Measurements from ENCODE around the gene PLCB1. TPM values are rescaled to one million over a fixed set of nuclear protein-coding genes. Genes with fewer than 3 reads are reported as not detected.
A peak's percentile ranks its signal among the peaks of the same experiment; 100 is the strongest.

The PLCB1 gene
- total RNA-seq, 1 donor from 2014 or later = 37.4 TPM

DNA sequence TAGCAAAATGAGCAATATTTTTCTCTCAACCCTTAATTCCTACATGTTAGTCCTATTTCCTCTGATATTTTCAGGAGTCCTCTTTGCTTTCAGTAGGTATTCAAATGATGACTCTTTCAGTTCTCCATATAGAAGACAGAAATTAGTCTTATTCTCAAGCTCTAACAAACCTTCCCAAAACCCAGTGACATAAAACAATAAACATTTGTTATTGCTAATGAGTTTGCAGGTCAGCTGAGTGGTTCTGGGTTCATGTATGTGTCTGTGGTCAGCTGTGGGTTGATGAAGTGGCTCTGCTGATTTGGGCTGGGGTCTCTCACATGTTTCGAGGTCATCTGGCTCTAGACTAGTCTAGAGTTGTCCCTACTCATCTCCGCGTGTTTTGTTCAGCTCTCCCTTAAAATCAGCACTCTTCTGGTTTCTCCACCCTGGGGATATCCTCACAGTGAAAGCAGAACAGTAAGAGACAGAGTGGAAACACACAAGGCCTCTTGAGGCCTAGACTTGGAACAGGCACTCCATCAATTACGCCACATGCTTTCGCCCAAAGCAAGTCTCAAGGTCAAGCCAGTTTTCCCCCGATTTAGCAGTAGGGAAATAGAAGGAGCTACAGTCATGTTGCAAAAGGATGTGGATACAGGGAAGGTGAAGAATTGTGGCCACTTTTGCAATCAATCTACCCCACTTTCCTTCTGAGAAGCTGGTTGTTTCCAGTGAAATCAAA is 273.0 kb downstream of the PLCB1 start:
- peaks cover 7% of the 10 kb centered on the region for H3K4me1 Mint-ChIP-seq (ENCODE audit: low read depth, unreplicated experiment)

DNA sequence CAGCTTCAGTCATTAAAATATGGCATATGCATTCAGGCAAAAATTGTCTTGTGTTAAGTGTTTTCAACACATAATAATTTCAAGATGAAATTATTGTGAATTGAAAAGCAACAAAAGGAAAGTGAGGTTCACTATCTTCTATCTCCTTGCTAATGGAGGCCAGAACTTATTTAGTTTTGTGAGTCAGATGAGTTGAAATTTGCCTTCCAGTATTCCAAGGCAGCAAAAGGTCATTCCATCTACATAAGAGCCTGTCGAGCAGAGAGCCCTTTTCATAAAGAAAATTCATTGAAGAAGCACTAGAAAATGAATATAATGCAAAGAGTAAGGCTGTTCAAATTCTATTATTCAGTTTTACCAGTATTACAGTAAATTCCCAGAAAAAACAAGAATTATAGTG is 274.3 kb downstream of the PLCB1 start:
- Mint-ChIP-seq H3K27ac (ENCODE audit: unreplicated experiment) (no peak overlapping the region), H3K27me3 (ENCODE audit: unreplicated experiment) (no peaks in the 10 kb centered on the region), H3K9me3 (ENCODE audit: unreplicated experiment) (no peaks in the 10 kb centered on the region), H3K4me1 (ENCODE audit: low read depth, unreplicated experiment) (peaks cover 7% of the 10 kb centered on the region), H3K36me3 (ENCODE audit: unreplicated experiment) (no peaks in the 10 kb centered on the region), H3K4me3 (ENCODE audit: unreplicated experiment) (no peak overlapping the region)
- TF ChIP-seq, protein P1, sequence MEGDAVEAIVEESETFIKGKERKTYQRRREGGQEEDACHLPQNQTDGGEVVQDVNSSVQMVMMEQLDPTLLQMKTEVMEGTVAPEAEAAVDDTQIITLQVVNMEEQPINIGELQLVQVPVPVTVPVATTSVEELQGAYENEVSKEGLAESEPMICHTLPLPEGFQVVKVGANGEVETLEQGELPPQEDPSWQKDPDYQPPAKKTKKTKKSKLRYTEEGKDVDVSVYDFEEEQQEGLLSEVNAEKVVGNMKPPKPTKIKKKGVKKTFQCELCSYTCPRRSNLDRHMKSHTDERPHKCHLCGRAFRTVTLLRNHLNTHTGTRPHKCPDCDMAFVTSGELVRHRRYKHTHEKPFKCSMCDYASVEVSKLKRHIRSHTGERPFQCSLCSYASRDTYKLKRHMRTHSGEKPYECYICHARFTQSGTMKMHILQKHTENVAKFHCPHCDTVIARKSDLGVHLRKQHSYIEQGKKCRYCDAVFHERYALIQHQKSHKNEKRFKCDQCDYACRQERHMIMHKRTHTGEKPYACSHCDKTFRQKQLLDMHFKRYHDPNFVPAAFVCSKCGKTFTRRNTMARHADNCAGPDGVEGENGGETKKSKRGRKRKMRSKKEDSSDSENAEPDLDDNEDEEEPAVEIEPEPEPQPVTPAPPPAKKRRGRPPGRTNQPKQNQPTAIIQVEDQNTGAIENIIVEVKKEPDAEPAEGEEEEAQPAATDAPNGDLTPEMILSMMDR (IDR thresholded peaks at IDR 0.05; ENCODE audit: partially characterized antibody, unreplicated experiment) = no peak
- DNase-seq = no peak

More for the DNA sequence above, 273.0 kb downstream of the PLCB1 start:
- H3K36me3 Mint-ChIP-seq (ENCODE audit: unreplicated experiment) = no peaks in the 10 kb centered on the region
- no peaks in the 10 kb centered on the region for H3K27me3 Mint-ChIP-seq (ENCODE audit: unreplicated experiment)
- no peak overlapping the region for H3K4me3 Mint-ChIP-seq (ENCODE audit: unreplicated experiment)
- H3K27ac Mint-ChIP-seq (ENCODE audit: unreplicated experiment) = peak overlapping the region; percentile 2
- TF ChIP-seq, protein P1 (IDR thresholded peaks at IDR 0.05; ENCODE audit: partially characterized antibody, unreplicated experiment) = no peak
- no peaks in the 10 kb centered on the region for H3K9me3 Mint-ChIP-seq (ENCODE audit: unreplicated experiment)
- no peak for DNase-seq

DNA sequence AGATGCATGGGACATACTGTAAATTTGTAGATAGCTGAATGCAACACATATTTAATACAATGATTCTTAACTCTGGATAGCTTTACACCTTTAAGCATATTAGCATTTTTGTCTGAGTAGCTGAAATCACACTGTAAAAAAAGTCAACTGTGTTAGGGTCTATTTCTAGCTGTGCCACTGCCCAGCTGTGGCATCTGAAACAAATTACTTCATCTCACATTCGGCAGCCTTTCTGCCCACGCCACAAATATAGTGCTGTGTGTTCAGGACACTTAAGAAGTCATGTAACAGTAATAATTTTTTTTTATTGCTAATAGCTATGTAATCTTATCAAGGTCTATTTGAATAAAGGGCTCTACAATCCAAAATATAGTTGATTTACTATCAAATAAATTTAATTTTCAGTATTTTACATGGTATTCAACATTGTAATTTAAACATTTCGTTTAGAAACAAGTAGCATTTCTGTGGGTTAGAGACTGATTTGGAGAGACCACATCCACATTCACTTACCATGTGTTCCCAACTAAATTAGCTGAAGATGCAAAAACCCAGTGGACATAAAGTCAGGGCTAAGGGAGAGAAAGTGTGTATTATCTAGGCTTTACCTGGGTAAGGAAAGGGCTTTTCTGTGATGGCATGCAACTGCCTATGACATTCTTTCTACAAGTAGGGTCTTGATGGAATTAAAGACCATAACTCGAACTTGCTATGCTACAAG is 276.7 kb downstream of the PLCB1 start:
- no peaks in the 10 kb centered on the region for H3K9me3 Mint-ChIP-seq (ENCODE audit: unreplicated experiment)
- TF ChIP-seq, protein P1 (IDR thresholded peaks at IDR 0.05; ENCODE audit: partially characterized antibody, unreplicated experiment) = no peak
- H3K36me3 Mint-ChIP-seq (ENCODE audit: unreplicated experiment) = no peaks in the 10 kb centered on the region
- no peak overlapping the region for H3K27ac Mint-ChIP-seq (ENCODE audit: unreplicated experiment)
- no peak for DNase-seq
- no peak overlapping the region for H3K4me3 Mint-ChIP-seq (ENCODE audit: unreplicated experiment)
- peaks cover 7% of the 10 kb centered on the region for H3K4me1 Mint-ChIP-seq (ENCODE audit: low read depth, unreplicated experiment)
- H3K27me3 Mint-ChIP-seq (ENCODE audit: unreplicated experiment) = no peaks in the 10 kb centered on the region

DNA sequence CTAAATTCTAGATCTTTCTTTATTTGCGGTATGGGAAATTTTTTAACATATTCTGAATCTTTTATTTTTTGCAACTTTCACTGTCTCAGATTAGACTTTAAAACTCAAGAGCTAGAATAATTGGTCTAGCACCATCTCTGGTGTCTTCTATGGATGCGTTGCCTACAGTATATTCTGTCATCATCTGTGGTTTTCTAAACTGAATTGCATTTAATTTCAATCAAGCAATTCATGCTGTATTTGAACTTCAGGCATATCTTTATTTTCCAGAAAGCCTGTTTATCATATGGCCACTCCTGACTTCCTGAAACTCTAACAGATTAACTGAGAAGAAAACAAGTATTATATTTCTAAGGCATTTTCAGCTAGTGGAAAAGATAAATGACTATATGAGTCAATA is 281.6 kb downstream of the PLCB1 start:
- Mint-ChIP-seq H3K27ac (ENCODE audit: unreplicated experiment) (no peak overlapping the region), H3K9me3 (ENCODE audit: unreplicated experiment) (no peaks in the 10 kb centered on the region), H3K4me3 (ENCODE audit: unreplicated experiment) (no peak overlapping the region), H3K4me1 (ENCODE audit: low read depth, unreplicated experiment) (peaks cover 2% of the 10 kb centered on the region), H3K36me3 (ENCODE audit: unreplicated experiment) (no peaks in the 10 kb centered on the region), H3K27me3 (ENCODE audit: unreplicated experiment) (no peaks in the 10 kb centered on the region)
- DNase-seq = no peak
- TF ChIP-seq, protein P1 (IDR thresholded peaks at IDR 0.05; ENCODE audit: partially characterized antibody, unreplicated experiment) = no peak
